ENCODE data around the gene SELENBP1.
A peak's percentile ranks its signal among the peaks of the same experiment; 100 is the strongest.

The SELENBP1 gene

DNA sequence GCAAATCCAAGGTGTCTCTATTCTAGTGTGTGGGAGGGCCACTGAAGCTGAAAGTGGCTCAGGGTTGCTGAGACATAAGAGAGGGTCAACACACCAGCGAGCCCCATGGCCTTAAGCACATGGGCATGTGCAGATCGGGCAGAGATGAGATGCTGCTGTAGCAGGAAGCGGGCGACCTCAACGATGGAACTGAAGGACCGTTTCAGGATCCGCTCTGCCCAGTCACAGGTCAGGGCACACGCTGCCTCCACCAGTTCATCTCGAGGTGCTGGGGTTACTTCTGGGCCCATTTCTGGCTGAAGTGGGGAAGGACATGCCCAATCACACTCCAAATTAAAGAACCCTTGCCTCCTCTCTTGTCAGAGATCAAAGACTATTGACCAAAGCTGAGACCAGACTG, 28.9 kb downstream of the SELENBP1 start:
- no peak for DNase-seq (ENCODE audit: low read depth)

GRCh38 chr1:151342569-151342968, 29.9 kb downstream of the SELENBP1 start:
- no peak for DNase-seq (ENCODE audit: low read depth)

- no peak for DNase-seq (ENCODE audit: low read depth)
Observed at GRCh38 chr1:151342021-151342420, 30.5 kb downstream of the SELENBP1 start.

DNA sequence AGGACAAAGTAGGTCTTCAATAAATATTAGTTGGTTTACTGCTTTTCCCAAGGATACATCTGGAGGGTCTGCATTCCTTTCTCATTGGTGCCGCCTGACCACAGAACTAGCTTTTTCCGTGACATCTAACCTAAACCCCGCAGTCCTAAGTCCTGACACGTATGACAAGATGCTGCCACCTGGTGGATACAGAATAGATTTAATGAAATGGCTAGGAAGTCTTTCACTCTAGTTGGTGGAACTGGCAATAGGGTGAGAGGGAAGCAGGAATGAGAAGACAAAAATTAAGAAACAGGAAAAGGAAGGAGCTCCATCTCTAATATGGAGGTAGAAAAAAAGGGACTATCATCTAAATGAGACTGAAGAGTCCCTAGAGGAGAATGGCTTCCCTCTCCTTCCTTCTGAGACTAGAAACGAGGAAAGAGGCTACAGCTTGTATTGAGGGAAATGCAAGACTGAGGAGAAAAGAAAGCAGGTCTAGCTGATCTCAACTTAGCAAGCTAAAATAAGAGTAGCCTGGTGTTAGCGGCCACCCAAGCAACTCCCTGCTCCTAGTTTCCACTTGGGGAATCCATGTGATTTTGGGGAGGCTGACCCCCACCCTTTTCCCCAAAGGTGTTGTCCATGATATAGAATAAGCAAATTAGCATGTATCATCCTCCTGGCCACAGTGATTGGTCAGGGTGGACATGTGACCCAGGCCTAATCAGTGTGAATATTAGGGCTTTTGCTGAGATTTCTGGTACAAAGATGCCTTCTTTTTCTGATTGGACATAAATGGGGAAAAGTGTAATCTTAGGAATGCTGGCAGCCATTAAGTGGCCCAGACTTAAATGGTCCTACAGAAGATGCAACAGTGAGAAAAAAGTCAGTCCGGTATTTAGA, 31.4 kb downstream of the SELENBP1 start:
- peak; percentile 73 for DNase-seq (ENCODE audit: low read depth)

DNA sequence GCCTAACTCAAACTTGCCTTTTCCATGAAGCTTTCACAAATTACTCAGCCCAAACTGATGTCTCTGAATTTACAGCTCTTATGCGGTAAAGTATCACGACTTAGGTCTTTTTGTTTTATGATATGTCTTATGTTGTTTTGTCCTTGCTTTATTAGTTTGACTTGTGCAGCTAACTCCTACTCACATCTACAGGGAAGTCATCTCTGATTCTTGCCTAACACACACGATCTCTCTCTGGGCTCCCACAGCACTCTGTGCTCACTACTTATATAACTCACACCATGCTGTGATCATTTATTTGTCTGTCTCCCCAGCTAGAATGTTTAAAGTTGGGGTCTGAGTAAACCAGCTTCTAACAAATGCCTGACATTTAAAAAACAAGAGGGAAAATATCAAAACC, 35.9 kb downstream of the SELENBP1 start:
- no peak for DNase-seq (ENCODE audit: low read depth)

DNA sequence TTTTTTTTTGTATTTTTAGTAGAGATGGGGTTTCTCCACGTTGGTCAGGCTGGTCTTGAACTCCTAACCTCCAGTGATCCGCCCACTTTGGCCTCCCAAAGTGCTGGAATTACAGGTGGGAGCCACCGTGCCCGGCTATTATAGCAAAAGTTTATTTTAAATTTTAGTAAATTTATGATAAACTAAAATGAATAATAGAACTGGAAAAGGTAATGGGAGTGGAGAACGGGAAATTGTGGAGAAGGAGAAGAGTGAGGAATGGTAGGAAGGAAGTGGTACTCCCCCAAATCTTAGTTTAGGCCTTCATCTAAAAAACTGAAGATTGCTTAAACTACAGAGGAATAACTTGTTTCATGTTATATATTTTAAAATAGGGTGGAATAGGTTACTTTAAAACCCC, 37.7 kb downstream of the SELENBP1 start:
- no peak for DNase-seq (ENCODE audit: low read depth)

GRCh38 chr1:151327903-151328674, 44.4 kb downstream of the SELENBP1 start:
- DNase-seq (ENCODE audit: low read depth) = no peak

- DNase-seq (ENCODE audit: low read depth) = peak; percentile 96
Observed at GRCh38 chr1:151327223-151327902, 45.1 kb downstream of the SELENBP1 start, which contains the start of gene PI4KB. TSS of gene PI4KB (minus strand) at chr1:151327416. CDS start at chr1:151316481, 10,935 bp downstream.

- no peak for DNase-seq (ENCODE audit: low read depth)
Observed at GRCh38 chr1:151326619-151327222, 45.8 kb downstream of the SELENBP1 start.

GRCh38 chr1:151325646-151326429, 46.7 kb downstream of the SELENBP1 start:
- DNase-seq (ENCODE audit: low read depth) = no peak

DNA sequence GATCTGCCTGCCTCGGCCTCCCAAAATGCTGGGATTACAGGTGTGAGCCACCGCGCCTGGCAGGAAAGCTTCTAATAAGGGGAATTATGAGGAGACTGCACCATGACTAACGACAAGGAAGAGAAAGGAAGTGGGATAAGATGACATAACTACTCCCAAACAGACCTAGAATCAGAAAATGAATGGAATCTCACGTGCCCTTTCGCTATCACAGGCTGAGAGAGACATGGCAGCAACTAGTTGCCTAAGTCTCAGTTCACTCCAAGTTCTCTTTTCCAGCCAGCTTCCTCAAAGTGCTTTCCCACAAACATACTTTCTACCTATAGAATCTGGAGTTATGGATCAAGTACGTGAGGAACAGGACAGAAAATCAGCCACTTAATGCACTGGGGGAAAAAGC, 47.3 kb downstream of the SELENBP1 start:
- DNase-seq (ENCODE audit: low read depth) = no peak

GRCh38 chr1:151324390-151324930, 48.0 kb downstream of the SELENBP1 start:
- no peak for DNase-seq (ENCODE audit: low read depth)

DNA sequence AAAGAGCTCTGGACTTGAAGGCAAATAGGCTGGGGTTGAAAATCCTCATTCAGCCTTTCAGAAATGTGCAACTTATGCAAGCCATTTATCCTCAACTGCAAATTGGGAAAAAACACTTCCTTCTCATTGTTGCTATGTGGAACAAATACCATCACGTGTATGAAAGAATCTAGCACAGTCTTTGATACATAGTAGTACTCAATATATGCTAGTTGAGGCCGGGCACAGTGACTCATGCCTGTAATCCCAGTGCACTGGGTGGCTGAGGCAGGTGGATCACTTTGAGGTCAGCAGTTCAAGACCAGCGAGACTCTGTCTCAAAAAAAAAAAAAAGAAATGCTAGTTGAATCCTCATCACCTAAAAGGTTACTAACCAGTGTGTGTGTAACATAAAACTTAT, 53.5 kb downstream of the SELENBP1 start:
- no peak for DNase-seq (ENCODE audit: low read depth)

GRCh38 chr1:151315565-151316235, 56.8 kb downstream of the SELENBP1 start:
- no peak for DNase-seq (ENCODE audit: low read depth)

Data from stromal cell of bone marrow (primary cell).